Neuron (in vitro differentiated cells): ENCODE data around the gene DLG3.

Experiments
- H2AFZ ChIP-seq: one replicate; pipeline ENCODE4 v1.6.1; 2013; ENCODE audit warnings: low read depth, mild to moderate bottlenecking, inconsistent platforms, low read length, moderate library complexity
- H3K27me3 ChIP-seq: one replicate; pipeline ENCODE4 v1.6.1; 2013; ENCODE audit warnings: low read length; ENCODE audit not compliant: insufficient read depth
- H3K36me3 ChIP-seq: one replicate; pipeline ENCODE4 v1.6.1; 2013; ENCODE audit warnings: low read length; ENCODE audit not compliant: insufficient read depth
- H3K4me1 ChIP-seq: one replicate; pipeline ENCODE4 v1.6.1; 2013; ENCODE audit warnings: low read length; ENCODE audit not compliant: insufficient read depth
- H3K4me3 ChIP-seq: 2 replicates; pipeline ENCODE4 v1.5.1; 2013; ENCODE audit warnings: mild to moderate bottlenecking, low read length, moderate library complexity
- H3K9me3 ChIP-seq: one replicate; pipeline ENCODE4 v1.6.1; 2013; ENCODE audit warnings: low read length

The DLG3 gene

DNA sequence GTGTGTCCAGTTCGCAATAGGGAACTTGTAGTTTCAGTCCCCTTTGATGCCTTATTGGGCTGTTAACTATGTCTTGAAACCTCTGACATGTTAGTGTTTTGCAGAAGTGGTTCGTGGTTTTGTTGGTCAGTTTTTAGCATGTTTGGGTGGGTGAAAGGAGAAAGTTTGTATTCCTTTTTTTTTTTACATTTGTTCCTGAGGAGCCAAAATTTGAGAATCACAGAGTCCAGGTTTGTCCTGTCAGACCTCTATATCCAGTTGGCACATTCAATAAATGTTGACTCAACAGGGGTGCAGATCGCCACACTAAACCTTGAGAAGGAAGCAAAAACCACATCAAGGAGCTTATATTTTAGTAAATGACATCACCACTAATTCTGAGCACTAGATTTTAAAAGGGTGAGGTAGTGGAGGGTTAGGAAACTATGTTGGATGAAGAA is 26.2 kb downstream of the DLG3 start:
- Histone ChIP-seq H3K4me3 (no peak overlapping the region), H3K36me3 (peaks cover 5% of the 10 kb centered on the region), H3K4me1 (no peaks in the 10 kb centered on the region), H2AFZ (no peak overlapping the region), H3K9me3 (no peaks in the 10 kb centered on the region), H3K27me3 (no peaks in the 10 kb centered on the region)

DNA sequence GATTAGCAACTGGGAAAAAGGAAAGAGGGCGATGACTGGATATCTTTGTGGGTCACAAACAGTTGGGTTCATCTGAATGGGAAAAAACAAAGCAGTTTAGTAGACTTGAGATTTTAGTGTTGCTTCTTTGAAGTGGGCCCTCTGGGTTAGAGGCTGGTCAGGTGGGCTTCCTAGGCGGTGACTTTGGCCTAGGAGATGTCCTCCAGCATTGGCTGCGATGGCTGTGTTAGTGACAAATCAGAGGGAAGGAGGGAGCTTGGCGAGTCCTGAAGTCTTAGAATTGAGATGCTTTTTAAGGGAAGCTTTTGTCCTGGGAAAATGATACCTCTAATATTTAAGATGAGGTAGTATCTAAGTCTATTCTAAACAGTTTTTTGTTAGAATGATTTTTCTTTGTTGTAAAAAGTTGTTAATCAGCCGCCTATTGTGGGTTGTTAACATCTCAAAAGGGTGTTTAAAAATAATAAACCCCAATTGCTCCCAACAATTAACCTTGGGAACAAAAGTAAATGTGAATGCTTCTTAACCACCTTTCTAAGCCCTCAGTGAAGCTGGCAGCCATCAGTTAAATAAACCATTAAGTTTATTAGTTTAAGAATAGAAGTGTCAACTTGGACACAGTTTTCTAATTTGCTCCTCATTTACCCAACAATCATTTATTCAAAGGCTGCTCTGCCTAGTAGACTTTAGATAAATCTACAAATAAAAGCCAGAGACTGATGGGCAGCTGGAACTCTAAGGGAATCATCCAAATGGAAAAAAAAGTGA is 31.7 kb downstream of the DLG3 start:
- no peaks in the 10 kb centered on the region for H3K27me3 ChIP-seq
- H3K9me3 ChIP-seq: no peaks in the 10 kb centered on the region
- peaks cover 18% of the 10 kb centered on the region for H3K36me3 ChIP-seq
- H2AFZ ChIP-seq: no peak overlapping the region
- peaks cover 18% of the 10 kb centered on the region for H3K4me1 ChIP-seq
- no peak overlapping the region for H3K4me3 ChIP-seq

DNA sequence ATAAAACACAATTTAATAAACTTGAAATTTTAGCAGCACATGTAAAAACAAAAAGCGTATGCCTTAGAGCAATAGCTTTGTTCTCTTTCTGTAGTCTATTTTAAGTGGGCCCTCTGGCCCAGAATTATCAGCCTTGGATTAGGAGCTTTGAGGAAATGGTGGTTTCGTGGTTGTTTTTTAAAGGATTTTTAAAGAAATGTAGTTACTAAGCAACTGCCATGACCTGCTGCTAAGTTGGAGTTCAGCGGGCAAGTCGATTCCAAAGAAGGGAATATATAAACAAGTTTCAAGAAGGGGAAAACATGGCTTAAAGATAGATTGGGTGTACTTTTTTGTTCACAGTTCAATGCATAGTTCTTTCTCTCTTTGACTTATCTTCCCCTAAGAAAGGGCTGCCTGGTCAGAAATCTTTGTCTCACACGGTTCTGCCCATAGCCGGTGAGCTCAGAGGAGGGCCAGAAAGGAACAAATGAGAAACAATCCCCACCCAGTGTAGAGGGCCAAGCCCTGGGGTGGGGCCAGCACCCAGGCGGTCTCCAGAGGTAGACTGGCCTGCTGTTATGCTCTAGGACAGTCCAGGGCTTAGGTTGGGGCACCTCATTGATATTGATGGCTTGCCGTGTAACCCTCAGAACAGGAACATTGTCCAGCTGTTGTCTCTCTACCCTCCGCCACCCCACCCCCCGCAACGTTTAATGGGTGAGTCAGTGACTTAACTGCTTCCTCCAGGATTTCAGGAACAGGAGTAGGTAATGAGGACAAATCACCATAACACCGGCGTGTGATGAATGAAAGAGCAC is 32.5 kb downstream of the DLG3 start:
- peaks cover 23% of the 10 kb centered on the region for H3K36me3 ChIP-seq
- H3K4me3 ChIP-seq: no peak overlapping the region
- H3K4me1 ChIP-seq: peaks cover 18% of the 10 kb centered on the region
- H3K27me3 ChIP-seq: no peaks in the 10 kb centered on the region
- H3K9me3 ChIP-seq: no peaks in the 10 kb centered on the region
- H2AFZ ChIP-seq: no peak overlapping the region

DNA sequence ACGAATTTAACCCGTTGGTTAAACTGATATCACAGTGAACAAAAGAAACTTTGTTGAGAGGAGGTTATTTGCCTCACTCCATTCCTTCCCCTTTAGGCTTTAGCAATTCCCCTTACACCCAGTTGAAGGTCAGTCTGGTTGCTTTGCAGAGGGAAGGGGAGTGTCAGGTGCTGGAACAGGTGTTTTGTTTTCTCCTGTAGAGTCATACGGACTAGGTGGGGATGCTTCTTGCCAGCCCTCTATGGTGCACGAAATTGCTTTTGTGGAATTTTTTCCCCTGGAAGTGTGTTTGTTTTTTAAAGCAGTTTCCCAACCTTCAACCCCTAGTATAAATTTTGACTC is 33.1 kb downstream of the DLG3 start:
- H3K4me1 ChIP-seq: peaks cover 18% of the 10 kb centered on the region
- H2AFZ ChIP-seq: no peak overlapping the region
- no peak overlapping the region for H3K4me3 ChIP-seq
- H3K27me3 ChIP-seq: no peaks in the 10 kb centered on the region
- H3K36me3 ChIP-seq: peaks cover 24% of the 10 kb centered on the region
- no peaks in the 10 kb centered on the region for H3K9me3 ChIP-seq

DNA sequence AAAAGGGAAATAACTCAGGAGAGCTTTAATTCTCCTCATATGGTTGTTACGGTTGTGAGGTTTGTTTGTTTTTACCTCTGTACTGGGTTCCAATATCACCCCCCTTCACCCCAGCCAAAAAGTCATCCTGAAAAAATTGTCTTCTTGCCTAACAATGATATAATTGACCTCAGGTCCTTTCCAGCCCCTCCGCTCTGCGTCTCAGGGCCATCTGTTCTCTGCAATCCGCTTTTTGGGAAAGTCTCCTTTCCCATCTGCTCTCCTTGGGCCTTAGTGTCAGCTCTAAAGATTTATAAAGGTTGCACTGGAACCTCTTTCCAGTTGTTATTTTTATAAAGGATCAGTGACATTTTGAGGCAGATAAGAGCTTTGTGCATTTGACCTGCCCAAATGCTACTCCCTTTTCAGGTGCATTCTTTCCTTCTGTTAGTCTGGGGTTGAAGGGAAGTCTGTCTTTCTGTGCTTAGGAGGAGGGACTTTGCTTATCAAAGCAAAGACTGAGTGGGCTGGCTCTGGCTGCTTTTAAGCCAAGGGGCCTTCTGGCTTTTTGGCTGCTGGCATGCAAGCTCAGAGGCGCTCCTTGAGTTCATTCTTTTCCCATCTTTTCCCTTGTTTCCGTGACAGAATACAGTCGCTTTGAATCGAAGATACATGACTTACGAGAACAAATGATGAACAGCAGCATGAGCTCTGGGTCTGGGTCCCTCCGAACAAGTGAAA is 34.1 kb downstream of the DLG3 start:
- peaks cover 18% of the 10 kb centered on the region for H3K4me1 ChIP-seq
- H3K36me3 ChIP-seq: peaks cover 29% of the 10 kb centered on the region
- no peaks in the 10 kb centered on the region for H3K27me3 ChIP-seq
- H2AFZ ChIP-seq: no peak overlapping the region
- no peak overlapping the region for H3K4me3 ChIP-seq
- no peaks in the 10 kb centered on the region for H3K9me3 ChIP-seq

DNA sequence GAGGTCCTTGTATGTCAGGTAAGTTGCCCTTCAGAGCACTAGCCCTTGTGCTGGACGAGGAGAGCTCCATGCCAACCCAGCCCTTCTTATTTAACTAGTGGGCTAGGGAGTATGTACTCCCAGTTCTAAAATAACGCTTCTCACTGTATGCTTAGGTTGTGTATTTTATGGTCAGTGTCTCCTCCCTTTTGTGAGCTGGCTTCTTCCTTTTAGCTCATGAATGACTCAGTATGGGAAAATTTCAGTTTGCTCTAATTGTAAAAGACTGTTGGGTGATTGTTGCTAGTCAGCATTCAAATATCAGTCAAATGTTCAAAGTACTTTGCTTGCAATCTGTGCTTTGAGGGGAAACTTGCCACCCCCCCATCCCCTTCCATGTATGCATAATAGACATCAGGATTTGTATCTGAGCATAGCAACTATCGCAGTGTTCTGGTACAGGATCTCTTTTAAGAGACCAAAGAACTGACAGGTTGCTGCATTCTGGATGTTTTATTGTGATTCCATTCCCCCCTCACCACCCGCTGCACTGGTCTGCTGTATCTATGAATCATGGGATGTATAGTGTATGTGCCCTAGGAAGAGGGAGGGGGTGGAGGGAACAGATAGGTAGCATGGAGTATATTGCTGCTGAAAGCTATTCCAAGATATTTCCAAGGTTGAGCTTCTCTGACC is 34.7 kb downstream of the DLG3 start:
- Histone ChIP-seq H3K4me3 (no peak overlapping the region), H3K4me1 (peaks cover 18% of the 10 kb centered on the region), H3K36me3 (peaks cover 26% of the 10 kb centered on the region), H3K27me3 (no peaks in the 10 kb centered on the region), H3K9me3 (no peaks in the 10 kb centered on the region), H2AFZ (no peak overlapping the region)

DNA sequence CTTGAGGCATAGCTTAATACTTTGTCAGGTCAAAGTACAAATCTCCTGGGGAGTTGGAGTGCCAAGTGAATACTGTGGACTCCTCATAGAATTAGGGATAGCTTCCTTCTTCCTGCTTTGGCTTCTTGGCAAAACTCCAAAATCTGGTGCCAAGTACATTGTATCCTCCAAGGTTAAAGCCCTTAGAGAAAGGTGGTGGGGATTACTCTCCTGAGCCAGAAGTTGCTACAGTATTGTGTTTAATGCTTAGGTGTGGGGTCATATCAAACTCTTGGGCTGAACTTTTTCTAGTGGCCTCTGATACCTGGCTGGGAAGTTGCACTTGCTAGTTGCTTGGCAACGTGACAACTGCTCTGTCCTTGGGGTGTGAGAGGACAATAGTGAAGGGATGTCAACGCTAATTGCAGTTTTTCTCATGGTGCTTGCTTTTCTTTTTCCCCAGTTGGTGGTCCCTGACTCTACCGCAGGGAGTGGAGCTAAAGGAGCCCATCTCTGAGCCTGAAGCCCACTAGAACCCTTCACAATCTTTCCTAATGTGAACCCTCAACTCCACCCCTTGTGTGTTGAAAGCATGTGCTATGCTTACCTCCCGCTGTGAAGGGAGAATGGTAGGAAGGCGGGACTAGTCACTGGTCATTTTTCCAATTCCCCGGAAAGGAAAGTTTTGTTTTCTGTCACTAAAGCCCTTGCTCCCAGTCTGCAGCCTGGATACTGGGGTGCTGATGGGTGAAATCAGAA is 35.5 kb downstream of the DLG3 start:
- H3K36me3 ChIP-seq: peaks cover 30% of the 10 kb centered on the region
- H3K9me3 ChIP-seq: no peaks in the 10 kb centered on the region
- H3K4me3 ChIP-seq: no peak overlapping the region
- peaks cover 18% of the 10 kb centered on the region for H3K4me1 ChIP-seq
- no peak overlapping the region for H2AFZ ChIP-seq
- H3K27me3 ChIP-seq: no peaks in the 10 kb centered on the region

DNA sequence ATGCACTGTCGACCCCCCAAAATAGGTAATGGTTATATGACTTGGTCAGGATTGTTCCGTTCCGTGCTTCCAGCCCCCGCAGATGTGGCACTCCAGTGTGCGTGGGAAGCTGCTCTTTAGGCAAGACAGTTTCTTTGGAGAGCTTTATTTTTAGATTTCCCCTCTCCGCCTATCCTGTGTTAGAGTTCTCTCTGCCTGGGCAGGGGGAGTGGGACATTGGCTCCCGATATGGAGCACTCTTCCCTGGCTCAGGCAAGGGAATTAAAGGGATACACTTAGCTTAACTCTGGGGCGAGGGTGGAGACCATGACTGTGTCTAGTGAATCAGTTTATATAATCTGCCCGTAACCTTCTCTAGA is 36.0 kb downstream of the DLG3 start:
- Histone ChIP-seq H3K4me1 (peaks cover 18% of the 10 kb centered on the region), H3K9me3 (no peaks in the 10 kb centered on the region), H3K27me3 (no peaks in the 10 kb centered on the region), H3K4me3 (no peak overlapping the region), H3K36me3 (peaks cover 32% of the 10 kb centered on the region), H2AFZ (no peak overlapping the region)

DNA sequence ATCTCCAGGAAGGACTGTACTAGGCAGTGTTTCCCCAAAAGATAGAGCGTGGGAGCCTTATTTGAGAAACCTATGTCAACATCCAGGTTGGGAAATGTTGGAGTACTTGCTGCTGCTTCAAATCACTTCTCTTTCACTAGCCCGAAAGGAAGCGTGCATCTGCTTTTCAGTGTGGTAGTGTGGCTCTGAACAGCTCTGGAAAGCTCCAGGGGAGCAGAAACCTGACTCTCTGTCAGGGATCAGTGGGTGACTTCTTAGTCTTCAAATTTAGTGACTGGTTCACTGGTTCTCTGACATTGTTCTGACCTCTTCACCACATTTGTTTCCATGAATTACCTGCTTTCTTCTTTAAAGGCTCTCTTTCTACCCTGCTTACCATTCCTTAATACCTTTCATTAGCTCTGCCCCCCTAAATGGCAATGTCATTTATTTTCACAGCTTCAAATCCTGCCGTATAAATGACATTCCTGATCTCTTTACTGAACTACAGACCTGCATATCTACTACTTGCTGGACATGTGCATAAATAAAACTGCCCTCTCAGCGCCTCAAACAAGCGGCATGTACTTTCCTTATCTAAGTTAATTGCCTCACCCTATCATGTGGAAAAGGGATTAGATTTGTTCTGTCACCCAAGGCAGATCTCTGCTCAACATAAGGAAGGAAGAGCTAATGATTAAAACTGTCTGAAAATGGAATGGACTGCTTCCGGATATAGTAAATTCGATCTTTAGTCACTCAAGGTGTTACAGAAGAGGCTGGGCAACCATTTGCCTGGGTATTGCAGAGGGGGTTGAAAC is 37.0 kb downstream of the DLG3 start:
- Histone ChIP-seq H3K4me1 (peaks cover 17% of the 10 kb centered on the region), H3K36me3 (peaks cover 36% of the 10 kb centered on the region), H3K4me3 (no peak overlapping the region), H2AFZ (no peak overlapping the region), H3K27me3 (no peaks in the 10 kb centered on the region), H3K9me3 (no peaks in the 10 kb centered on the region)

DNA sequence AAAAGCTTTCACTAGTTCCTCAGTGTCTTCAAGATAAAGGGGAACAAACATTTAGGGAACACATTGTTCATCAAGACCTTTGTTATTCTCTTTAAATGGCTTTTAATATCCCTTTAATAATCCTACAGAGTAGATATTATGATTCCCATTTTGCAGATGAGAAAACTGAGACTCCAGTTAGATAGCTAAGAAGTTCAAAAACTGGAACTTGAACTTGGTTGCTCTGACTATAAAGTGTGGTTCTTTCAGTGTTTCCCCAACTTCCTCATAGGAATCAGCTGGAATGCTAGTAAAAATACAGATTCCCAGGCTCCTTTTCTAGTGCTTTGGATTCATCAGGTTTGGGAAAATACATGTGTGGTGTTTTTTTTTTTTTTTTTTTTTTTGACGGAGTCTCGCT is 37.7 kb downstream of the DLG3 start:
- H2AFZ ChIP-seq: no peak overlapping the region
- H3K36me3 ChIP-seq: peaks cover 40% of the 10 kb centered on the region
- H3K4me3 ChIP-seq: no peak overlapping the region

DNA sequence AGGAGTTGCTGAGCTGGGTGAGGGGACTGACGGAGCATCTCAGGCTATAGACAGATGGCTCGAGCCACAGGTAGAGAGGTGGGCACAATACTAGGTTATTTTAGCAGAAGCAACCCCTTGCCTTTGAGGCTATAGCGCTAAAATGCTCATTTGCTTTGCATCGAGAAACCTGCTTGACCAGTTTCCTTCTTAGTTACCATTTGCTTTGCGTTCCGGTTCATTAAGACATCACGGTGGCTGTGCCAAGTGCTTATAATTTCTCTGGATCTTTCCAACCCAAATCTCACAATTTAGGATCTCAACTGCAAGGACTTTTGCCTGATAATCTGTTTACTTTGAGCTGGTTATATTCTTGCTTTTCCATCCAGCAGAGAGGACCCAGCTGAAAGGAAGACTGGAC is 40.8 kb downstream of the DLG3 start:
- peaks cover 39% of the 10 kb centered on the region for H3K36me3 ChIP-seq
- no peaks in the 10 kb centered on the region for H3K27me3 ChIP-seq
- no peaks in the 10 kb centered on the region for H3K4me1 ChIP-seq
- no peak overlapping the region for H3K4me3 ChIP-seq
- no peak overlapping the region for H2AFZ ChIP-seq
- no peaks in the 10 kb centered on the region for H3K9me3 ChIP-seq

More for the DNA sequence above, 37.7 kb downstream of the DLG3 start:
- Histone ChIP-seq H3K4me1 (peaks cover 10% of the 10 kb centered on the region), H3K27me3 (no peaks in the 10 kb centered on the region), H3K9me3 (no peaks in the 10 kb centered on the region)

DNA sequence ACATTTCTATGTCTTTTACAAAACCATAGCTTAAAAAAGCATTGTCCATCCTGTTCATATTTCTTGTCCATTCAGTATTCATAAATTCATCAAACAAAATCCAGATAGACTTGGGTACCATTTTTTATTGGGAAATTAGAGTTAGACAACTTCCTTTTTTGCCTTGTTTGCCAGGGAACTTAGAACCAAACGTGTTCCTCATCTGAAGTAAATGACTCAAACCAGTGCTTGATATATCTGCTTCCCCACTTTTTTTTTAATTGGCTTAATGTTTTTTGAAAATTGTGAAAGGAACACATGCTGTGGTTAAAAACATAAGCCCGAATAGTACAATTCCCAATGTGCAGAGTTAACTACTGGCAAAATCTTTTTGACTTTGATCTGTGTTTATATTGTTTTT is 44.2 kb downstream of the DLG3 start:
- Histone ChIP-seq H3K4me3 (no peak overlapping the region), H3K36me3 (peaks cover 45% of the 10 kb centered on the region), H3K9me3 (no peaks in the 10 kb centered on the region), H2AFZ (no peak overlapping the region), H3K4me1 (no peaks in the 10 kb centered on the region), H3K27me3 (no peaks in the 10 kb centered on the region)
